ENCODE measurements around the gene ICAM4. TPM values are rescaled to one million over a fixed set of nuclear protein-coding genes. Genes with fewer than 3 reads are reported as not detected.

Gene ICAM4
- total and polyA plus RNA-seq, 2 of the 13 experiments (the other 11 are each of a cell fraction or from before 2014, with no cell fraction given) = 2.9 to 4.0 TPM

GRCh38 chr19:10251792-10252694, 34.7 kb upstream of the ICAM4 start, which contains the start of gene MRPL4 (continued):
- TF ChIP-seq HDAC2 (CRISPR knock-in tag; IDR thresholded peaks at IDR 0.05) = peak; percentile 71
- TF ChIP-seq KDM5A (IDR thresholded peaks at IDR 0.05; ENCODE audit: borderline replicate concordance, low read length) = peak; percentile 97
- peak; percentile 93 for TF ChIP-seq GABPB1 (CRISPR knock-in tag; IDR thresholded peaks at IDR 0.05)
- no peak for TF ChIP-seq PRDM4 (CRISPR knock-in tag; IDR thresholded peaks at IDR 0.05; ENCODE audit: borderline replicate concordance)
- TF ChIP-seq GPN1 (CRISPR knock-in tag; IDR thresholded peaks at IDR 0.05; ENCODE audit: borderline replicate concordance) = peak; percentile 38; the same call in 1 of the 2 replicates
- TF ChIP-seq BATF2 (CRISPR knock-in tag; IDR thresholded peaks at IDR 0.05) = 0 out of 2 replicates have a peak, but pooled peaks have one; percentile 85
- peak; percentile 99 for TF ChIP-seq YEATS4 (CRISPR knock-in tag; IDR thresholded peaks at IDR 0.05; ENCODE audit: borderline replicate concordance)
- TF ChIP-seq NFAT5 (CRISPR knock-in tag; IDR thresholded peaks at IDR 0.05) = 0 out of 2 replicates have a peak, but pooled peaks have one; percentile 66
- TF ChIP-seq, protein P1, sequence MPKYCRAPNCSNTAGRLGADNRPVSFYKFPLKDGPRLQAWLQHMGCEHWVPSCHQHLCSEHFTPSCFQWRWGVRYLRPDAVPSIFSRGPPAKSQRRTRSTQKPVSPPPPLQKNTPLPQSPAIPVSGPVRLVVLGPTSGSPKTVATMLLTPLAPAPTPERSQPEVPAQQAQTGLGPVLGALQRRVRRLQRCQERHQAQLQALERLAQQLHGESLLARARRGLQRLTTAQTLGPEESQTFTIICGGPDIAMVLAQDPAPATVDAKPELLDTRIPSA (CRISPR knock-in tag; IDR thresholded peaks at IDR 0.05; ENCODE audit: borderline replicate concordance) = no peak
- TF ChIP-seq REL (CRISPR knock-in tag; conservative IDR thresholded peaks at IDR 0.05) = no peak
- TF ChIP-seq POLR2AphosphoS2 (IDR thresholded peaks at IDR 0.05; ENCODE audit: low read depth, low read length) = no peak
- no peak for TF ChIP-seq ARID2 (CRISPR knock-in tag; IDR thresholded peaks at IDR 0.05; ENCODE audit: borderline replicate concordance)
- TF ChIP-seq GZF1 (CRISPR knock-in tag; IDR thresholded peaks at IDR 0.05) = no peak
- no peak for TF ChIP-seq SNRNP70 (IDR thresholded peaks at IDR 0.05; ENCODE audit: low read depth, low read length)
- TF ChIP-seq NR2F1 (CRISPR knock-in tag; IDR thresholded peaks at IDR 0.05) = peak; percentile 96 to 98
- TF ChIP-seq ZNF260 (CRISPR knock-in tag; IDR thresholded peaks at IDR 0.05; ENCODE audit: borderline replicate concordance, low read depth) = no peak
- TF ChIP-seq KDM5B (CRISPR knock-in tag; IDR thresholded peaks at IDR 0.05; ENCODE audit: borderline replicate concordance) = peak; percentile 88; the same call in 1 of the 2 replicates
- TF ChIP-seq ZFP36 (IDR thresholded peaks at IDR 0.05; ENCODE audit: borderline replicate concordance, low read depth, low read length, partially characterized antibody) = no peak
